DND-41 (cell line): ENCODE measurements around the gene PRKCA.

Experiments used
- EZH2 ChIP-seq: IDR thresholded peaks from 3 replicates; pipeline ENCODE4 v1.6.1; 2012; ENCODE audit warnings: borderline replicate concordance, low read depth, mild to moderate bottlenecking, moderate library complexity, low read length, inconsistent platforms; ENCODE audit not compliant: severe bottlenecking
- TF ChIP-seq, protein P1 (sequence below): IDR thresholded peaks from 2 replicates; pipeline ENCODE4 v1.5.1; 2012; ENCODE audit warnings: borderline replicate concordance, low read length, moderate library complexity, mild to moderate bottlenecking; ENCODE audit not compliant: poor library complexity, severe bottlenecking; ENCODE audit errors: extremely low read depth

- TF ChIP-seq EZH2 = no peak
- TF ChIP-seq, protein P1, sequence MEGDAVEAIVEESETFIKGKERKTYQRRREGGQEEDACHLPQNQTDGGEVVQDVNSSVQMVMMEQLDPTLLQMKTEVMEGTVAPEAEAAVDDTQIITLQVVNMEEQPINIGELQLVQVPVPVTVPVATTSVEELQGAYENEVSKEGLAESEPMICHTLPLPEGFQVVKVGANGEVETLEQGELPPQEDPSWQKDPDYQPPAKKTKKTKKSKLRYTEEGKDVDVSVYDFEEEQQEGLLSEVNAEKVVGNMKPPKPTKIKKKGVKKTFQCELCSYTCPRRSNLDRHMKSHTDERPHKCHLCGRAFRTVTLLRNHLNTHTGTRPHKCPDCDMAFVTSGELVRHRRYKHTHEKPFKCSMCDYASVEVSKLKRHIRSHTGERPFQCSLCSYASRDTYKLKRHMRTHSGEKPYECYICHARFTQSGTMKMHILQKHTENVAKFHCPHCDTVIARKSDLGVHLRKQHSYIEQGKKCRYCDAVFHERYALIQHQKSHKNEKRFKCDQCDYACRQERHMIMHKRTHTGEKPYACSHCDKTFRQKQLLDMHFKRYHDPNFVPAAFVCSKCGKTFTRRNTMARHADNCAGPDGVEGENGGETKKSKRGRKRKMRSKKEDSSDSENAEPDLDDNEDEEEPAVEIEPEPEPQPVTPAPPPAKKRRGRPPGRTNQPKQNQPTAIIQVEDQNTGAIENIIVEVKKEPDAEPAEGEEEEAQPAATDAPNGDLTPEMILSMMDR = no peak
These were observed 501.1 kb downstream of the PRKCA start for GRCh38 chr17:66803474-66803951.
